Measurements from ENCODE around the gene EEA1.
A peak's percentile ranks its signal among the peaks of the same experiment; 100 is the strongest.
"Not testable (repeated sequence)": the region's sequence is repeated elsewhere in the genome, so short reads cannot be mapped to it uniquely, and the experiment has no call there.

EEA1 gene

DNA sequence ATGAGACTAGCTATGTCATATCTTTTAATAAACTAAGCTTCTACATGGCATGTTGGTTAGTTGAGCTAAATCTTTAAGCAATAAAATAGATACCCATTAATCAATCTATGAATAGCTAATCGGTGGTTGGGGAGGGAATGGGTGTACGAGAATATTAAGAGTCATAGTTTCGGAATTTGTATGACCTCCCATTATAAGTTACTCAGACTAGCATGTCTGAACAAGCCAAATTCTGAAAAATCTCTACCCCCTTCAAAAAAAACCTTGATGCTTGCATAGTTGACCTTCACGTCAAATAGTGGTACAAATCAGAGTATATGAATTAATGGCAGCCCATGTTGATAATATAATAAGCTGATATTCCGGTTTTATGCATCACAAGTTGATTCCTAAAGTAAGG is 166.3 kb downstream of the EEA1 start:
- TF ChIP-seq CTCF (IDR thresholded peaks at IDR 0.05), result no peak
- no peak for DNase-seq (ENCODE audit: low spot score)
- Histone ChIP-seq H3K4me3 (no peak overlapping the region), H3K27ac (no peak overlapping the region)

- no peak for DNase-seq (ENCODE audit: low spot score)
- no peak for TF ChIP-seq CTCF (IDR thresholded peaks at IDR 0.05)
- H3K4me3 ChIP-seq, result no peak overlapping the region
- no peak overlapping the region for H3K27ac ChIP-seq
These were observed 169.3 kb downstream of the EEA1 start for GRCh38 chr12:92759634-92760268.

- H3K4me3 ChIP-seq, result no peak overlapping the region
- no peak for DNase-seq (ENCODE audit: low spot score)
- no peak for TF ChIP-seq CTCF (IDR thresholded peaks at IDR 0.05)
- no peak overlapping the region for H3K27ac ChIP-seq
These were observed 171.4 kb downstream of the EEA1 start for GRCh38 chr12:92757597-92758121.

DNA sequence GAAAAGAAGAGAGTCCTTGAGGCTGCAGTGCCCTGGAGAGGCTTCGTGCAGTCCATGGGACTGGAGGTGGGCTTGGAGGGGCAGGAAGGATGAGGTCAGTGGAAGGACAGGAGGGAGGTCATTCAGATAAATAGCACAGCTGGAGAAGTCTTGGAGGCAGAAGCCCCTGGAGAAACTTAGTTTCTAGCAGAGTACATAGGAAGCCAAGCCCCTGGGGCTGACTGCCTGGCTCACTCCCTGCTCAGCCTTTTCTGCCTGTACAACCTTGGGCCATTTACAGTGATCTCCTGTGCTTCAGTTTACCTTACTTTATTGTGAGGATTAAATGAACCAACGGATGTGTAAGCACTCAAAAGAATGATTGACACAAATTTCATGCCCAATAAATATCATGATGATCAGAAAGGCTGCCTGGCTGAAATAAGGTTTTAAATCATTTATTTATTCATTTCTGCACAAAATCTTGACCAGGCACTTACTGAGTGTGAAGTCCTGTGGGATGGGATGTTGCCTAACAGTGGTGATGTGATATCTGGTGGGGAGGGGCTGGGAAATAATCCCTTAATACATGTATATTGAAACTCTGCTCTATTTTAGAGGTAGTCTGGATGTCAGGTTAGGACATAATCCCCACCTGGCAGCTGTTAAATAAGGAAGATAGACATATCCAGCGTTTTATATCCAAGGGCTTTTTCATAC is 172.0 kb downstream of the EEA1 start:
- no peak overlapping the region for H3K27ac ChIP-seq

GRCh38 chr12:92753976-92754885 is 174.9 kb downstream of the EEA1 start:
- no peak for TF ChIP-seq CTCF (IDR thresholded peaks at IDR 0.05)
- Histone ChIP-seq H3K27ac (peak overlapping the region in 1 of 2 donors; percentile 3), H3K4me3 (no peak overlapping the region)
- DNase-seq (ENCODE audit: low spot score), result no peak

More for the DNA sequence above, 172.0 kb downstream of the EEA1 start:
- no peak for TF ChIP-seq CTCF (IDR thresholded peaks at IDR 0.05)
- H3K4me3 ChIP-seq, result no peak overlapping the region
- DNase-seq (ENCODE audit: low spot score), result no peak

GRCh38 chr12:92749691-92750090 is 179.4 kb downstream of the EEA1 start:
- H3K27ac ChIP-seq; H3K4me3 ChIP-seq; DNase-seq (ENCODE audit: low spot score): not testable (repeated sequence)

GRCh38 chr12:92747151-92747550 is 181.9 kb downstream of the EEA1 start:
- DNase-seq (ENCODE audit: low spot score), result no peak
- TF ChIP-seq CTCF (IDR thresholded peaks at IDR 0.05), result no peak
- Histone ChIP-seq H3K4me3 (no peak overlapping the region), H3K27ac (no peak overlapping the region)

All from coronary artery (tissue), 2 donors.